ENCODE results near the gene ZFP36L2.

ZFP36L2 gene, protein sequence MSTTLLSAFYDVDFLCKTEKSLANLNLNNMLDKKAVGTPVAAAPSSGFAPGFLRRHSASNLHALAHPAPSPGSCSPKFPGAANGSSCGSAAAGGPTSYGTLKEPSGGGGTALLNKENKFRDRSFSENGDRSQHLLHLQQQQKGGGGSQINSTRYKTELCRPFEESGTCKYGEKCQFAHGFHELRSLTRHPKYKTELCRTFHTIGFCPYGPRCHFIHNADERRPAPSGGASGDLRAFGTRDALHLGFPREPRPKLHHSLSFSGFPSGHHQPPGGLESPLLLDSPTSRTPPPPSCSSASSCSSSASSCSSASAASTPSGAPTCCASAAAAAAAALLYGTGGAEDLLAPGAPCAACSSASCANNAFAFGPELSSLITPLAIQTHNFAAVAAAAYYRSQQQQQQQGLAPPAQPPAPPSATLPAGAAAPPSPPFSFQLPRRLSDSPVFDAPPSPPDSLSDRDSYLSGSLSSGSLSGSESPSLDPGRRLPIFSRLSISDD

DNA sequence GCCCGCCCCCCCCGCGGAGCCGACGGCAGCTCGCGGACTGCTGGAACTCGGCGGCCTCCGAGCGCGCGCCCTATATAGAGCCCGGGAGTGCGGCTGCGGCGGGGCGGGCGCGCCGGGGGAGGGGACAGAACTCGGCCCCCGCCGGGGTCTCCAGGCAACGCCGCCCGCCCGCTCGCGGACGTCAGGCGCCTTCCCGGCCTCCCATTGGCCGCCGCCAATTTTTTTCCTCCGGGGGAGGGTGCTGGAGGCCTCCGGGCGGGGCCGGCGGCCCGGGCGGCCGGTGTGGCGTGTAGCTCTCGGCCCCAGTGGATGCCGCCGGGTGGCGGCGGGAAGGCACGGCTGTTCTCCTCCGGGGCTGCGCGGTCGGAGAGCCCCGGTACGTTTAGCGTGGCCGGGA, at the start of gene ZFP36L2:
TSS of gene ZFP36L2 (minus strand) at position 49 of the 397 bp plus-strand sequence. CDS start 291 bp downstream, outside the sequence.
- TF ChIP-seq, protein P1, sequence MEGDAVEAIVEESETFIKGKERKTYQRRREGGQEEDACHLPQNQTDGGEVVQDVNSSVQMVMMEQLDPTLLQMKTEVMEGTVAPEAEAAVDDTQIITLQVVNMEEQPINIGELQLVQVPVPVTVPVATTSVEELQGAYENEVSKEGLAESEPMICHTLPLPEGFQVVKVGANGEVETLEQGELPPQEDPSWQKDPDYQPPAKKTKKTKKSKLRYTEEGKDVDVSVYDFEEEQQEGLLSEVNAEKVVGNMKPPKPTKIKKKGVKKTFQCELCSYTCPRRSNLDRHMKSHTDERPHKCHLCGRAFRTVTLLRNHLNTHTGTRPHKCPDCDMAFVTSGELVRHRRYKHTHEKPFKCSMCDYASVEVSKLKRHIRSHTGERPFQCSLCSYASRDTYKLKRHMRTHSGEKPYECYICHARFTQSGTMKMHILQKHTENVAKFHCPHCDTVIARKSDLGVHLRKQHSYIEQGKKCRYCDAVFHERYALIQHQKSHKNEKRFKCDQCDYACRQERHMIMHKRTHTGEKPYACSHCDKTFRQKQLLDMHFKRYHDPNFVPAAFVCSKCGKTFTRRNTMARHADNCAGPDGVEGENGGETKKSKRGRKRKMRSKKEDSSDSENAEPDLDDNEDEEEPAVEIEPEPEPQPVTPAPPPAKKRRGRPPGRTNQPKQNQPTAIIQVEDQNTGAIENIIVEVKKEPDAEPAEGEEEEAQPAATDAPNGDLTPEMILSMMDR (conservative IDR thresholded peaks at IDR 0.05; ENCODE audit: low read length): 0 out of 2 replicates have a peak, but pooled peaks have one; percentile 8
- peak within 1 kb of the TSS; percentile 80 for H3K4me3 ChIP-seq (ENCODE audit: low read length)
- peak; percentile 96 for DNase-seq (ENCODE audit: low read depth)

DNA sequence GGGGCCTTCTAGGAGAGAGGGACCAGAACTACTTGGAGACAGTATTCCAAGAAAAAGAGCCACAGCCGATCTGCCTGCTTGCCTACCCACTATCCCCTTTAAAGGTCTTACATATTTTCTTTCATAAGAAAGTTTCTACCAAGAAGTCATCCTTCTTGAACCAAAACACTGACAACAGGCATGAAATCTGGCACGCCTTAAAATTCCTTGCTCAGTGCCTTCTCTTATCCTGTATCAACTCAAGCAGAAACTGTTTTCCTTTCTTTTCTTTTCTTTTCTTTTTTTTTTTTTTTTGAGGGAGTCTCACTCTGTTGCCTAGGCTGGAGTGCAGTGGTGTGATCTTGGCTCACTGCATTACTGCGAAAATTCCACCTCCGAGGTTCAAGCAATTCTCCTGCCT, 48.3 kb upstream of the ZFP36L2 start:
- H3K4me3 ChIP-seq (ENCODE audit: low read length): no peak overlapping the region
- no peak for DNase-seq (ENCODE audit: low read depth)
- TF ChIP-seq, protein P1 (conservative IDR thresholded peaks at IDR 0.05; ENCODE audit: low read length): no peak

DNA sequence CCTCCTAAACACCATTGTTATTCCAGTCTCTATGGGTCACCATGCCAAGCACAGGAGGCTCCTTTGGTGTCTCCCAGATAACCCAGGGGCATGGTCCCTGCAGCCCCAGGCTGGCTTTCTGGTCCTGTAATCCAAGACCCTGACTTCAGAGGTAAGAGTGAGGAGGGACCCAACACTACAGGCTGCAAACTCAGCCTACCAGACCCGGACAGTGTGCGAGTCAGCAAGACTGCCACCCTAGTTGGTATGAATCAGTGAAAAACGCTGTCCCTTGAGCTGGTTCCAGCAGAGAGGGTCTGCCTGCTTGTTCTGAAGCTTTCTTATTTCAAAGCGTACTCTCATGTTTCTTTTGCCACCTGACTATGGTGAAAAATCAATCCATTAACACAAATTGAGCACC, 47.6 kb upstream of the ZFP36L2 start:
- TF ChIP-seq, protein P1 (conservative IDR thresholded peaks at IDR 0.05; ENCODE audit: low read length): no peak
- no peak for DNase-seq (ENCODE audit: low read depth)
- no peak overlapping the region for H3K4me3 ChIP-seq (ENCODE audit: low read length)

DNA sequence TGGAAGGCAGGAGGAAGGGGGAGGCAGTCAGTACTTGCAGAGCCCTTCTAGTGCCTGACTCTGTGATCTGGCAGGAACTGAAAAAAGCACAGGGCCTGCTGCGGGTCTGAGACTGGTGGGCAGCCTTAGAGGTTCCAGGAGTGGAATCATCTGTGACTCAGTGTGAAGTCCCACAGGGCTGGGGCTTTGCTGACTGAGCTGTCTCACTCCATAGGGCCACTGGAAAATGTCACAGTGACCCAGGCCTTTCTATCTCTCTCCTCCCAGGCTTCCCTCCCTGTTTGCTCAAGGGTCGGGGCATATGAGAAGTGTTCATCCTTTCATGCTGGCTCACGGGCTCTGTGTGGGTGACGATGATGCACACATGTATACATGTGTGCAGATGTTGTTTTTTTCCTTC, 47.1 kb upstream of the ZFP36L2 start:
- DNase-seq (ENCODE audit: low read depth): no peak
- TF ChIP-seq, protein P1 (conservative IDR thresholded peaks at IDR 0.05; ENCODE audit: low read length): no peak
- H3K4me3 ChIP-seq (ENCODE audit: low read length): no peak overlapping the region

DNA sequence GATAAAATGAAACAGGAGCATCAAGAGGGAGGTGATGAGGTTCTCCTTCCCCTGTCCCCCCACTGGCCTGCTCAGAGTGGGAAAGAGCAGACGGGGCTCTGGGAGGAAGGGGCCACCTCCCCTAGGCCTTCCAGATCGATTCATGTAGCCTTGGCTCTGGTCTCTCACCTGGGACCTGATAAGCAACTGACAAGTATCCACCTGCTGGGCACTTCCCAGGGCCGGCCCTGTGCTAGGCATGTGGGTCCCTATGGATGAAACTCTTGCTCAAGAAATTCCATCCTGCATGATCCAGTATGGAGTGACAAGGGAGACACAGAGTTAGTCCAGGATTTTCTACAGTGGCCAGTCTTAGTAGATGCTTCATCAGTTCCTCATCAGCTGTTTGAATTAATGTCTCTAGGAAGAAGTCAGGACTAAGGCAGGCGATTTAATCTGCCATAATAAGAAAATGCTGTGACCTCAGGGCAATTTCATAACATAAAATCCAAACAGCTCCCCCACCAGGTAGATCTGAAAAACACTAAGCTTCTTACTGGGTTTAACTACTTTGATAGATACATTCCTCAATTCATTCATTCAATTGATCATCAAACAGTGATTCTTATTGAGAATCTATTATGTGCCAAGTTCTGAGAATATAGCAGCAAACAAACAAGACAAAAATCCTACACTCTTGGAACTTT, 44.7 kb upstream of the ZFP36L2 start:
- DNase-seq (ENCODE audit: low read depth): no peak
- H3K4me3 ChIP-seq (ENCODE audit: low read length): no peak overlapping the region
- TF ChIP-seq, protein P1 (conservative IDR thresholded peaks at IDR 0.05; ENCODE audit: low read length): no peak

DNA sequence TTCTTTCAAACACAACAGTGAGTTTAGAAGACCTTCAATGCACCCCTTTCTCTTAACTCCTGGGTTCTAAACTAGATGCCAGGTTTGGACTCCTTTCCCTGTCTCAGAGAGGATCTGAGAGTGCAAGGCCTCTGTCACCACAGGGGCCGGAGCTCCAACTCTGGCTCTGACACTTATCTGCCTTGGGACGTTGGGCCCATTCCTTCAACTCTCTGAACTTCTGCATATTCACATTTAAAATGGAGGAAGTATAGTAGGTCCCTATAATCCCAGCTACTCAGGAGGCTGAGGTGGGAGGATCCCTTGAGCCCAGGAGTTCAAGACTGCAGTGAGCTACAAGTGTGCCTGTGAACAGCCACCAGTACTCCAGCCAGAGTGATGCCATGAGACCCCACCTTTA, 44.1 kb upstream of the ZFP36L2 start:
- TF ChIP-seq, protein P1 (conservative IDR thresholded peaks at IDR 0.05; ENCODE audit: low read length): no peak
- H3K4me3 ChIP-seq (ENCODE audit: low read length): no peak overlapping the region
- no peak for DNase-seq (ENCODE audit: low read depth)
